Endothelial cell of umbilical vein (primary cell): Measurements from ENCODE around the gene CPNE6. TPM values are rescaled to one million over a fixed set of nuclear protein-coding genes. Genes with fewer than 3 reads are reported as not detected.

Experiments
- BruUV-seq: library from RNA; stranded (reverse); fragments of 400-500 nt; replicated peaks from 2 replicates; lab custom pipeline; 2021; lab: Mats Ljungman, UMichigan
- CTCF ChIA-PET: fragments of 300-600, 350-600 bp; sonication (Branson Sonifier 250); formaldehyde crosslinking; loops from one replicate; lab custom pipeline; 2021; ENCODE audit warnings: antibody characterized with exemption, inconsistent platforms; lab: Charles Lee
- POLR2A ChIA-PET: fragments of 300-600, 350-600 bp; sonication (Branson Sonifier 250); formaldehyde crosslinking; loops from one replicate; lab custom pipeline; 2021; ENCODE audit warnings: antibody characterized with exemption, inconsistent platforms; lab: Charles Lee
- DNase-seq: peaks from one replicate; pipeline ENCODE4 v3.0.0-alpha.2; 2011; ENCODE audit warnings: low read depth, low spot score
- FAIRE-seq: peaks from 2 replicates; lab custom pipeline; 2011; peaks lifted over from hg19 to GRCh38; lab: Jason Lieb, UNC
- H2AFZ ChIP-seq: 2 replicates; pipeline ENCODE4 v1.6.0; 2012; ENCODE audit warnings: low read depth, low read length, control low read depth, inconsistent platforms
- H3K27ac ChIP-seq: 2 replicates; pipeline ENCODE4 v1.5.1; 2011; ENCODE audit warnings: low read depth, mild to moderate bottlenecking, control low read depth, low read length, moderate library complexity; ENCODE audit not compliant: insufficient read depth
- H3K27me3 ChIP-seq, 2 experiments: 2 replicates each; pipeline versions ENCODE4 v1.6.0 to v1.6.1; 2011; ENCODE audit warnings: low read length in 2 of 2, mixed read lengths in 1 of 2; ENCODE audit not compliant: control insufficient read depth in 2 of 2, insufficient read depth in 2 of 2
- H3K36me3 ChIP-seq, 2 experiments: 2 replicates in 1 of 2; 3 replicates in 1 of 2; pipeline ENCODE4 v1.5.1; 2011; ENCODE audit warnings: low read length in 2 of 2, mild to moderate bottlenecking in 1 of 2, moderate library complexity in 1 of 2; ENCODE audit not compliant: control insufficient read depth in 2 of 2, insufficient read depth in 2 of 2; ENCODE audit errors: extremely low read depth in 1 of 2
- H3K4me1 ChIP-seq: 3 replicates; pipeline ENCODE4 v1.5.1; 2011; ENCODE audit warnings: mild to moderate bottlenecking, low read length; ENCODE audit not compliant: control insufficient read depth, insufficient read depth; ENCODE audit errors: extremely low read depth
- H3K4me2 ChIP-seq: 2 replicates; pipeline ENCODE4 v1.6.1; 2011; ENCODE audit warnings: low read length, control low read depth, mixed read lengths; ENCODE audit not compliant: insufficient read depth
- H3K4me3 ChIP-seq, 3 experiments: fragments of 200-600 bp in 1 of 3; sonication (generic), shearing (Covaris generic) in 1 of 3; replicated peaks in 1 of 3; 2 replicates each; pipeline ENCODE4 v1.5.1; 2011 to 2016; ENCODE audit warnings: control low read depth in 3 of 3, low read length in 3 of 3, mild to moderate bottlenecking in 2 of 3, inconsistent platforms in 1 of 3, low read depth in 1 of 3, moderate library complexity in 1 of 3; ENCODE audit not compliant: insufficient read depth in 1 of 3
- H3K79me2 ChIP-seq: 2 replicates; pipeline ENCODE4 v1.6.0; 2012; ENCODE audit warnings: low read length, inconsistent platforms; ENCODE audit not compliant: control insufficient read depth, insufficient read depth
- H3K9ac ChIP-seq: replicated peaks from 2 replicates; pipeline ENCODE3; 2011; ENCODE audit warnings: low read length, control low read depth; ENCODE audit not compliant: insufficient read depth; ENCODE audit errors: extremely low read depth
- H3K9me1 ChIP-seq: replicated peaks from 3 replicates; pipeline ENCODE4 v1.6.0; 2011; ENCODE audit warnings: mild to moderate bottlenecking, low read length; ENCODE audit not compliant: control insufficient read depth, insufficient read depth; ENCODE audit errors: extremely low read depth
- H3K9me3 ChIP-seq: replicated peaks from 2 replicates; pipeline ENCODE4 v1.5.1; 2012; ENCODE audit warnings: low read length, inconsistent platforms; ENCODE audit not compliant: control insufficient read depth, insufficient read depth
- H4K20me1 ChIP-seq: replicated peaks from 2 replicates; pipeline ENCODE3; 2011; ENCODE audit warnings: mild to moderate bottlenecking, low read length; ENCODE audit not compliant: control insufficient read depth, insufficient read depth; ENCODE audit errors: extremely low read depth
- EZH2 ChIP-seq: IDR thresholded peaks from 2 replicates; pipeline ENCODE4 v1.6.1; 2012; ENCODE audit warnings: borderline replicate concordance, low read depth, mild to moderate bottlenecking, moderate library complexity, low read length, inconsistent platforms; ENCODE audit not compliant: severe bottlenecking
- FOS ChIP-seq: IDR thresholded peaks from 2 replicates; pipeline ENCODE4 v1.6.1; 2011; ENCODE audit warnings: mild to moderate bottlenecking, low read length, moderate library complexity, borderline replicate concordance; ENCODE audit not compliant: insufficient read depth
- GATA2 ChIP-seq: IDR thresholded peaks from 2 replicates; pipeline ENCODE4 v1.7.0; 2011; ENCODE audit warnings: low read depth, mild to moderate bottlenecking, moderate library complexity, mixed read lengths, low read length; ENCODE audit not compliant: insufficient read length, insufficient read depth
- JUN ChIP-seq: IDR thresholded peaks from 2 replicates; pipeline ENCODE4 v1.6.1; 2011; ENCODE audit warnings: borderline replicate concordance, low read depth; ENCODE audit not compliant: insufficient read length, insufficient read depth
- MYC ChIP-seq: IDR thresholded peaks from one replicate; pipeline ENCODE4 v1.6.1; 2011; ENCODE audit warnings: mild to moderate bottlenecking, low read depth, low read length
- POLR2A ChIP-seq: IDR thresholded peaks from 2 replicates; pipeline ENCODE4 v1.6.1; 2012; ENCODE audit warnings: low read depth, mild to moderate bottlenecking, control low read depth, low read length
- POLR2AphosphoS5 ChIP-seq: IDR thresholded peaks from 2 replicates; pipeline ENCODE4 v1.6.1; 2012; ENCODE audit warnings: low read depth, mild to moderate bottlenecking, control low read depth, low read length, moderate library complexity; ENCODE audit not compliant: insufficient read depth
- dilution Hi-C: fragments of 300-500 bp; cut with MboI; formaldehyde crosslinking; loops from one replicate; pipeline ENCODE4 v1.15.0; 2019; ENCODE audit warnings: low sequenced_read_pairs; ENCODE audit not compliant: extremely low pct_ligation_motif_present
- intact Hi-C: fragments of 100-400 bp; cut with micrococcal nuclease; formaldehyde crosslinking; loops from one replicate; pipeline ENCODE4 v1.10.0; 2022
- polyA plus RNA-seq, 4 experiments: library from polyadenylated mRNA; depleted of rRNA in 3 of 4; stranded (reverse) in 3 of 4; unstranded in 1 of 4; fragments of >200 nt; gene quantifications; 2 replicates each; pipeline versions ENCODE4 v1.2.1 to v1.2.3, GENCODE V29; 2011 to 2012; ENCODE audit warnings: missing spikeins in 1 of 4
- total RNA-seq: library from RNA; stranded (reverse); gene quantifications from 2 replicates; pipeline ENCODE4 v1.2.3, GENCODE V29; 2021
- TF ChIP-seq, protein P1 (sequence below): IDR thresholded peaks from 2 replicates; pipeline ENCODE4 v1.6.1; 2011; ENCODE audit not compliant: insufficient read depth, insufficient read length
- TF ChIP-seq, protein P2 (sequence below), 2 donors: IDR thresholded peaks; 1 replicate in 1 of 2; 2 replicates in 1 of 2; pipeline ENCODE4 v1.5.1; 2011; ENCODE audit warnings: low read length in 2 of 2, mild to moderate bottlenecking in 2 of 2, moderate library complexity in 2 of 2, control low read depth in 1 of 2, inconsistent platforms in 1 of 2, low read depth in 1 of 2; ENCODE audit not compliant: insufficient read depth in 1 of 2; ENCODE audit errors: extremely low read depth in 1 of 2

The CPNE6 gene
- total and polyA plus RNA-seq, 2 donors (not counting 3 experiments of a cell fraction or from before 2014, with no cell fraction given): not detected

DNA sequence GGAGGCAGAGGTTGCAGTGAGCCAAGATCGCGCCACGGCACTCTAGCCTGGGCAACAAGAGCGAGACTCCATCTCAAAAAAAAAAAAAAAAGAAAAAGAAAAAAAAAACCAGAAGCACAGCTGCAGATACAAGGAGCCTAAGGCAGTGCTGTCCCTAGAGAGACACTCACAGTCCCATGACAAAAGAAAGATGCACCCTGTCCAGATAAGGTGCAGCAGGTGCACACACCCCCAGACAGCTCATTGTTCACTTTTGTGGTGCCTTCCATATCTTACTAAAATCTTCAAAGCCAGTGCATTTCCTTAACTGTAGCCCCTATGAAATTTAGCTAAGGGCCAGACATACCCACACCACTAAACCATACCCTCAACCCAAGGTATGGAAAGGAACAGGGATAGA is 51.1 kb downstream of the CPNE6 start:
- no peak overlapping the region for H3K4me3 ChIP-seq
- TF ChIP-seq JUN (no peak), GATA2 (no peak), POLR2A (no peak), POLR2AphosphoS5 (no peak), MYC (no peak), EZH2 (no peak), FOS (no peak)
- TF ChIP-seq, protein P1, sequence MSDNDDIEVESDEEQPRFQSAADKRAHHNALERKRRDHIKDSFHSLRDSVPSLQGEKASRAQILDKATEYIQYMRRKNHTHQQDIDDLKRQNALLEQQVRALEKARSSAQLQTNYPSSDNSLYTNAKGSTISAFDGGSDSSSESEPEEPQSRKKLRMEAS: no peak
- TF ChIP-seq, protein P2, sequence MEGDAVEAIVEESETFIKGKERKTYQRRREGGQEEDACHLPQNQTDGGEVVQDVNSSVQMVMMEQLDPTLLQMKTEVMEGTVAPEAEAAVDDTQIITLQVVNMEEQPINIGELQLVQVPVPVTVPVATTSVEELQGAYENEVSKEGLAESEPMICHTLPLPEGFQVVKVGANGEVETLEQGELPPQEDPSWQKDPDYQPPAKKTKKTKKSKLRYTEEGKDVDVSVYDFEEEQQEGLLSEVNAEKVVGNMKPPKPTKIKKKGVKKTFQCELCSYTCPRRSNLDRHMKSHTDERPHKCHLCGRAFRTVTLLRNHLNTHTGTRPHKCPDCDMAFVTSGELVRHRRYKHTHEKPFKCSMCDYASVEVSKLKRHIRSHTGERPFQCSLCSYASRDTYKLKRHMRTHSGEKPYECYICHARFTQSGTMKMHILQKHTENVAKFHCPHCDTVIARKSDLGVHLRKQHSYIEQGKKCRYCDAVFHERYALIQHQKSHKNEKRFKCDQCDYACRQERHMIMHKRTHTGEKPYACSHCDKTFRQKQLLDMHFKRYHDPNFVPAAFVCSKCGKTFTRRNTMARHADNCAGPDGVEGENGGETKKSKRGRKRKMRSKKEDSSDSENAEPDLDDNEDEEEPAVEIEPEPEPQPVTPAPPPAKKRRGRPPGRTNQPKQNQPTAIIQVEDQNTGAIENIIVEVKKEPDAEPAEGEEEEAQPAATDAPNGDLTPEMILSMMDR (IDR thresholded peaks at IDR 0.05; ENCODE audit: extremely low read depth in 1 of 2, insufficient read depth in 1 of 2, low read depth in 1 of 2, low read length in 2 of 2): no peak
- no peaks in the 10 kb centered on the region for H4K20me1 ChIP-seq
- H3K4me2 ChIP-seq: no peak overlapping the region
- ChIA-PET CTCF (interaction anchor here (0.6 to 1.3 kb wide), 2 partner anchors 39 to 64 kb away, joined by 3 read pairs; partner anchors contain the start of gene IRF9), POLR2A (no interaction called here)
- H3K79me2 ChIP-seq: no peaks in the 10 kb centered on the region
- H3K9me3 ChIP-seq: no peaks in the 10 kb centered on the region
- H3K9ac ChIP-seq: no peak overlapping the region
- H3K27me3 ChIP-seq: no peaks in the 10 kb centered on the region
- no peak for DNase-seq
- H3K27ac ChIP-seq: no peak overlapping the region
- dilution Hi-C loops: no loop called here
- BruUV-seq: no TSS peak
- no peak for FAIRE-seq
- no peaks in the 10 kb centered on the region for H3K4me1 ChIP-seq
- no peak overlapping the region for H2AFZ ChIP-seq
- intact Hi-C loops: no loop called here
- H3K36me3 ChIP-seq: peaks cover 11 to 35% of the 10 kb centered on the region in 2 experiments
- no peaks in the 10 kb centered on the region for H3K9me1 ChIP-seq
